Caco-2 (cell line): ENCODE data around the gene NTRK1. TPM values are rescaled to one million over a fixed set of nuclear protein-coding genes. Genes with fewer than 3 reads are reported as not detected.

ENCODE experiments used
- BruUV-seq: library from RNA; stranded (reverse); fragments of 400-500 nt; replicated peaks from 2 replicates; lab custom pipeline; 2021; lab: Mats Ljungman, UMichigan
- CTCF ChIA-PET: fragments of 300-600 bp; sonication (Branson Sonifier 250); formaldehyde crosslinking; loops from one replicate; lab custom pipeline; 2022; ENCODE audit warnings: antibody characterized with exemption; lab: Charles Lee
- POLR2A ChIA-PET: fragments of 300-600 bp; sonication (Branson Sonifier 250); formaldehyde crosslinking; loops from one replicate; lab custom pipeline; 2022; ENCODE audit warnings: antibody characterized with exemption; lab: Charles Lee
- DNase-seq, 2 experiments: peaks; one replicate each; pipeline versions ENCODE4 v3.0.0 to v3.0.0-alpha.2; 2020 to 2022
- H3K27me3 ChIP-seq: replicated peaks from 2 replicates; pipeline ENCODE4 v1.6.0; 2011; ENCODE audit warnings: low read length; ENCODE audit not compliant: control insufficient read depth, insufficient read depth
- H3K36me3 ChIP-seq: 2 replicates; pipeline ENCODE4 v1.5.1; 2011; ENCODE audit warnings: low read length; ENCODE audit not compliant: control insufficient read depth, insufficient read depth
- H3K4me1 ChIP-seq: fragments of 250-450 bp; sonication (Bioruptor Pico); 2 replicates; pipeline ENCODE4 v1.5.1; 2020; ENCODE audit warnings: mild to moderate bottlenecking
- H3K4me3 ChIP-seq: 2 replicates; pipeline ENCODE4 v1.5.1; 2011; ENCODE audit warnings: low read depth, mild to moderate bottlenecking, control low read depth, low read length
- H3K9me3 ChIP-seq: fragments of 250-450 bp; sonication (Bioruptor Pico); 2 replicates; pipeline ENCODE4 v1.5.1; 2020; ENCODE audit warnings: mild to moderate bottlenecking, moderate library complexity
- H3K27ac Mint-ChIP-seq: one replicate; pipeline ENCODE4 v1.8.0; 2022; ENCODE audit warnings: mixed read lengths; ENCODE audit not compliant: unreplicated experiment
- H3K27me3 Mint-ChIP-seq: one replicate; pipeline ENCODE4 v1.8.0; 2022; ENCODE audit warnings: mixed read lengths; ENCODE audit not compliant: insufficient read depth, unreplicated experiment
- H3K36me3 Mint-ChIP-seq: one replicate; pipeline ENCODE4 v1.8.0; 2022; ENCODE audit warnings: mild to moderate bottlenecking, mixed read lengths; ENCODE audit not compliant: insufficient read depth, unreplicated experiment
- H3K4me1 Mint-ChIP-seq: one replicate; pipeline ENCODE4 v1.8.0; 2022; ENCODE audit warnings: low read depth, mixed read lengths; ENCODE audit not compliant: unreplicated experiment
- H3K4me3 Mint-ChIP-seq: one replicate; pipeline ENCODE4 v1.8.0; 2022; ENCODE audit warnings: mild to moderate bottlenecking, moderate library complexity, mixed read lengths; ENCODE audit not compliant: unreplicated experiment
- H3K9me3 Mint-ChIP-seq: one replicate; pipeline ENCODE4 v1.8.0; 2022; ENCODE audit warnings: mixed read lengths; ENCODE audit not compliant: unreplicated experiment
- intact Hi-C: fragments of 100-400 bp; cut with micrococcal nuclease; formaldehyde crosslinking; loops from one replicate; pipeline ENCODE4 v1.10.0; 2022; ENCODE audit not compliant: unreplicated experiment
- total RNA-seq: library from RNA; stranded (reverse); gene quantifications from 2 replicates; pipeline ENCODE4 v1.2.3, GENCODE V29; 2022
- TF ChIP-seq, protein P1 (sequence below), 2 experiments: fragments of 200-600 bp in 1 of 2; IDR thresholded peaks; 1 replicate in 1 of 2; 2 replicates in 1 of 2; pipeline versions ENCODE4 v1.5.1 to v1.8.0; 2011 to 2022; ENCODE audit warnings: antibody characterized with exemption in 1 of 2, control low read depth in 1 of 2, inconsistent platforms in 1 of 2, low read depth in 1 of 2, low read length in 1 of 2, mild to moderate bottlenecking in 1 of 2, moderate library complexity in 1 of 2; ENCODE audit not compliant: insufficient read depth in 1 of 2, severe bottlenecking in 1 of 2, unreplicated experiment in 1 of 2

NTRK1 gene
- total RNA-seq, 1 experiment from 2014 or later: not detected

DNA sequence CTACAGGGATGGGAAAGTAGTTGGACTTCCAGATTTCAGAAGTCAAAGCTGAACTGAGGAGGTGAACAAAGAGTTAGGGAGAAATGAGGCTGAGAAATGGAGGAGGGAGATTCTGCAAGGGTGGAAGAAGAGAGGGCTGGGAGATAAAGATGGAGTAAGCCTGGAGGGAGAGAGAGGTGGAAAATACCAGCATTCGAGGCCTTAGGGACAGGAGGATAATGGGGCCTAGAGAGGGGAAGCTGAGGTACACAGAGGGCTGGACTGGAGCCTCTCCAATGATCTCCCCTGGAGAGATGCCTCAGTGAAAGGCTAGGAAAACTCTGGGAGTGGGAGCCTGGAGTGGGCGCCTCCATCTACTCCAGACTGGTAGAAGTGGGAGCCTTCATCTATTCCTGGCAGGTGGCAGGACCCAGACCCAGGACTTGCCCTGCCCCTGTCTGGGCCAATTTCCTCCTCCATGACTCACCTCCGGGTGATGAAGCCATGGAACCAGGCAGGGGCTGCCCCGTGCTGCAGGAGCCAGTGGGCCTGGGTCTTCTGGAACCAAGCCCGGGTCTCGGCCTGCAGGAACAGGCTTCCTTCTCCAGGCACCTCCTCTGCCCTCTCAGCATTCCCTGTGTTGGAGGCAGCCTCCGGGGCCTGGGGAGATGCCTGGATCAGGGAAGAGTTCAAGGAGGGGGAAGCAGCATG, 45.9 kb upstream of the NTRK1 start:
- TF ChIP-seq, protein P1, sequence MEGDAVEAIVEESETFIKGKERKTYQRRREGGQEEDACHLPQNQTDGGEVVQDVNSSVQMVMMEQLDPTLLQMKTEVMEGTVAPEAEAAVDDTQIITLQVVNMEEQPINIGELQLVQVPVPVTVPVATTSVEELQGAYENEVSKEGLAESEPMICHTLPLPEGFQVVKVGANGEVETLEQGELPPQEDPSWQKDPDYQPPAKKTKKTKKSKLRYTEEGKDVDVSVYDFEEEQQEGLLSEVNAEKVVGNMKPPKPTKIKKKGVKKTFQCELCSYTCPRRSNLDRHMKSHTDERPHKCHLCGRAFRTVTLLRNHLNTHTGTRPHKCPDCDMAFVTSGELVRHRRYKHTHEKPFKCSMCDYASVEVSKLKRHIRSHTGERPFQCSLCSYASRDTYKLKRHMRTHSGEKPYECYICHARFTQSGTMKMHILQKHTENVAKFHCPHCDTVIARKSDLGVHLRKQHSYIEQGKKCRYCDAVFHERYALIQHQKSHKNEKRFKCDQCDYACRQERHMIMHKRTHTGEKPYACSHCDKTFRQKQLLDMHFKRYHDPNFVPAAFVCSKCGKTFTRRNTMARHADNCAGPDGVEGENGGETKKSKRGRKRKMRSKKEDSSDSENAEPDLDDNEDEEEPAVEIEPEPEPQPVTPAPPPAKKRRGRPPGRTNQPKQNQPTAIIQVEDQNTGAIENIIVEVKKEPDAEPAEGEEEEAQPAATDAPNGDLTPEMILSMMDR (IDR thresholded peaks at IDR 0.05; ENCODE audit: insufficient read depth in 1 of 2, low read depth in 1 of 2, low read length in 1 of 2, severe bottlenecking in 1 of 2, unreplicated experiment in 1 of 2): no peak
- no peaks in the 10 kb centered on the region for H3K27me3 Mint-ChIP-seq
- Histone ChIP-seq H3K36me3 (no peaks in the 10 kb centered on the region), H3K4me3 (peak overlapping the region; percentile 55), H3K27me3 (no peaks in the 10 kb centered on the region), H3K9me3 (no peaks in the 10 kb centered on the region), H3K4me1 (peaks cover 11% of the 10 kb centered on the region; the same call in 1 of the 2 replicates)
- no peaks in the 10 kb centered on the region for H3K4me1 Mint-ChIP-seq
- H3K4me3 Mint-ChIP-seq: peak overlapping the region; percentile 74
- H3K27ac Mint-ChIP-seq: no peak overlapping the region
- DNase-seq: no peak
- POLR2A ChIA-PET: interaction anchor here (0.5 to 1.0 kb wide), 4 partner anchors 47 to 837 kb away, joined by 3 to 7 read pairs (median 5); partner anchors contain the start of genes ISG20L2, METTL25B and PRCC
- no peaks in the 10 kb centered on the region for H3K9me3 Mint-ChIP-seq
- BruUV-seq: no TSS peak
- CTCF ChIA-PET: interaction anchor here (0.7 to 2.0 kb wide), 16 partner anchors 7 to 125 kb away, joined by 3 to 35 read pairs (median 4); partner anchors contain the start of genes MRPL24 and NTRK1
- no peaks in the 10 kb centered on the region for H3K36me3 Mint-ChIP-seq
- intact Hi-C loops: loop anchor here (2.0 kb wide), 2 partner anchors 18 to 44 kb away; partner anchors contain the start of gene INSRR

DNA sequence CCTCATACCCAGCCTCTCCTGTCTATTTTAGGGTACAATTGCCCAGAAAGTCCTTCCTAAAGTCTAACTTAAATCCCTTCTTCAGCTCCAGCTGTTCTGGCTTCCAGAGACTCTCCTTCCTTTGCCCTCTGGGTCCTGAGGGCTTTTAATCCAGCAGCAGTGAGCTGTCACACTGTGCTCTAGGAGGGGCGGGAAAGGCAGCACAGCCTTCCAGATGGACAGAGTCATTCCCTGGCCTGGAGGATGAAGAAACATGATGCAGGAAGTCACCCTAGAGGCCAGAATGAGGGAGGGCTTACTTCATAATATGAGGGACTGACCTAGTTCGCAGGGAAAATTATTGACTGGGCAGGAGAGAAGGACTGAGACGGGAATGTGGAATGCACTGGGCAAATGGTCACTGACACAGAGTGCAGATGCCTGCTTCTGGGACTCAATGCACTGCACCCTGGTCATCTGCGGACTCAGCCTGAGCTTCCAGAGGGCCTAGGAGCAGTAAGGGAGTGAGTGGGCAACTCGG, 45.3 kb upstream of the NTRK1 start:
- no peak overlapping the region for H3K27ac Mint-ChIP-seq
- no TSS peak for BruUV-seq
- H3K27me3 Mint-ChIP-seq: no peaks in the 10 kb centered on the region
- H3K9me3 Mint-ChIP-seq: no peaks in the 10 kb centered on the region
- H3K9me3 ChIP-seq: no peaks in the 10 kb centered on the region
- POLR2A ChIA-PET: no interaction called here
- H3K4me1 Mint-ChIP-seq: no peaks in the 10 kb centered on the region
- H3K27me3 ChIP-seq: no peaks in the 10 kb centered on the region
- intact Hi-C loops: loop anchor here (2.0 kb wide), 2 partner anchors 19 to 43 kb away; partner anchors contain the start of gene INSRR
- H3K36me3 Mint-ChIP-seq: no peaks in the 10 kb centered on the region
- H3K36me3 ChIP-seq: no peaks in the 10 kb centered on the region
- TF ChIP-seq, protein P1 (IDR thresholded peaks at IDR 0.05; ENCODE audit: insufficient read depth in 1 of 2, low read depth in 1 of 2, low read length in 1 of 2, severe bottlenecking in 1 of 2, unreplicated experiment in 1 of 2): no peak
- H3K4me3 ChIP-seq: no peak overlapping the region
- peak overlapping the region; percentile 39 for H3K4me3 Mint-ChIP-seq
- no peak for DNase-seq
- H3K4me1 ChIP-seq: peaks cover 11% of the 10 kb centered on the region; the same call in 1 of the 2 replicates
- CTCF ChIA-PET: interaction anchor here (0.7 to 2.0 kb wide), 2 partner anchors 42 to 45 kb away, joined by 3 to 35 read pairs; partner anchors contain the start of gene NTRK1

DNA sequence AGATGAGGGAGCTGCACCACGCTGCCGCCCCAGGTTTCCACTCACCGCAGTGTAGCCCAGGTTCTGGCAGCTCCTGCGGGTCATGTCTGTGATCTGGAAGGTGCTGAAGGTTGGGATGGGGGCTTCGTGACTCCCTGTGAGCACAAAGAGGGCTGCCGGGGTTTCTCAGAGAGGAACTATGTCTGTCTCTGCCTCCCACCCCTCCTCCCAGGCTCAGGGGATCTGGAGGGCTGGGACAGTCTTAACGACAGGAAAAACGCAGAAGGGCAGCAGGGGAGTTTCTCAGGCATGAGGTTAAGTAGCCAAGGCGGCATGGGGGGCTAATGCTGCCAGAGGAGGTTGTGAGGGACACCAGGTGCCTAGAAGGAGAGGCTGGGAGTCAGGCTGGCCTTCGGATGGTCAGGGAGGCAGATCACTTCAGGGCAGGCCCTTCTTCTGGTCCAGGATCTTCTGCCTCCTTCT, 44.7 kb upstream of the NTRK1 start:
- no TSS peak for BruUV-seq
- no peaks in the 10 kb centered on the region for H3K36me3 Mint-ChIP-seq
- intact Hi-C loops: loop anchor here (2.0 kb wide), 2 partner anchors 19 to 43 kb away; partner anchors contain the start of gene INSRR
- H3K9me3 ChIP-seq: no peaks in the 10 kb centered on the region
- TF ChIP-seq, protein P1 (IDR thresholded peaks at IDR 0.05; ENCODE audit: insufficient read depth in 1 of 2, low read depth in 1 of 2, low read length in 1 of 2, severe bottlenecking in 1 of 2, unreplicated experiment in 1 of 2): no peak
- no peak overlapping the region for H3K27ac Mint-ChIP-seq
- H3K27me3 Mint-ChIP-seq: no peaks in the 10 kb centered on the region
- H3K9me3 Mint-ChIP-seq: no peaks in the 10 kb centered on the region
- H3K4me3 Mint-ChIP-seq: no peak overlapping the region
- ChIA-PET POLR2A (no interaction called here), CTCF (interaction anchor here (0.7 kb wide), 1 partner anchor 42 kb away, joined by 3 read pairs; no protein-coding TSS in a partner anchor)
- H3K27me3 ChIP-seq: no peaks in the 10 kb centered on the region
- no peak for DNase-seq
- H3K4me3 ChIP-seq: no peak overlapping the region
- peaks cover 11% of the 10 kb centered on the region; the same call in 1 of the 2 replicates for H3K4me1 ChIP-seq
- no peaks in the 10 kb centered on the region for H3K4me1 Mint-ChIP-seq
- H3K36me3 ChIP-seq: no peaks in the 10 kb centered on the region
